Left lung (tissue), 10 donors: Measurements from ENCODE around the gene AIM2. TPM values are rescaled to one million over a fixed set of nuclear protein-coding genes. Genes with fewer than 3 reads are reported as not detected.

Experiments used
- ATAC-seq: fragments of 200-7000 bp; cut with Tn5 transposase; one replicate; pipeline ENCODE4 v1.9.1; 2020; ENCODE audit warnings: moderate library complexity
- DNase-seq, 4 donors: peaks; one replicate each; pipeline ENCODE4 v3.0.0-alpha.2; 2013 to 2020
- H3K27ac ChIP-seq, 2 donors: fragments of 200-600 bp; sonication (generic) in 1 of 2; one replicate each; pipeline versions ENCODE4 v1.5.0 to v1.8.0; 2020 to 2021
- H3K27me3 ChIP-seq, 2 donors: fragments of 200-600 bp; sonication (generic) in 1 of 2; one replicate each; pipeline versions ENCODE4 v1.5.0 to v1.8.0; 2020 to 2021
- H3K36me3 ChIP-seq, 2 donors: fragments of 200-600 bp; sonication (generic) in 1 of 2; one replicate each; pipeline versions ENCODE4 v1.5.0 to v1.8.0; 2020 to 2021
- H3K4me1 ChIP-seq, 2 donors: fragments of 200-600 bp; one replicate each; pipeline ENCODE4 v1.8.0; 2021
- H3K4me3 ChIP-seq, 2 donors: fragments of 200-600 bp; sonication (generic) in 1 of 2; one replicate each; pipeline versions ENCODE4 v1.5.0 to v1.8.0; 2020 to 2021; ENCODE audit warnings: mild to moderate bottlenecking in 1 of 2
- H3K9me3 ChIP-seq, 2 donors: fragments of 200-600 bp; sonication (generic) in 1 of 2; one replicate each; pipeline versions ENCODE4 v1.5.0 to v1.8.0; 2020 to 2021
- CTCF ChIP-seq, 2 donors: fragments of 200-600 bp; sonication (generic) in 1 of 2; IDR thresholded peaks; one replicate each; pipeline versions ENCODE4 v1.5.0 to v1.8.0; 2021; ENCODE audit warnings: antibody characterized with exemption in 2 of 2
- intact Hi-C, 2 donors: fragments of 100-400 bp; cut with DNase I; formaldehyde crosslinking; loops; one replicate each; pipeline versions ENCODE4 v1.11.2 to v1.14.2; 2022
- polyA plus RNA-seq, 6 donors: library from polyadenylated mRNA; unstranded; fragments of 120-200 nt; gene quantifications; one replicate each; pipeline ENCODE4 v1.2.1, GENCODE V29; 2013; ENCODE audit not compliant: insufficient read length in 6 of 6
- total RNA-seq, 2 donors: library from RNA; stranded (reverse); fragmentation: NEBNext Ultra II Directional; extraction: Animal tissue kit (Norgen Biotek cat#: 25700); gene quantifications; one replicate each; pipeline ENCODE4 v1.2.1, GENCODE V29; 2021
- donor health status: DM: no; HTN: yes; CAD: no.
- donor health status: DM: no; HTN: no; CAD: no.

The AIM2 gene
- total and polyA plus RNA-seq, 8 donors: 0.18 to 3.6 (median 0.51) TPM; not detected in 1

GRCh38 chr1:159091607-159092031 is 15.1 kb upstream of the AIM2 start:
- H3K9me3 ChIP-seq: no peaks in the 10 kb centered on the region
- no peak for TF ChIP-seq CTCF (IDR thresholded peaks at IDR 0.05)
- intact Hi-C loops: no loop called here
- no peaks in the 10 kb centered on the region for H3K27me3 ChIP-seq
- no peak for DNase-seq
- peak overlapping the region in 1 of 2 donors; percentile 73 for H3K27ac ChIP-seq
- H3K4me3 ChIP-seq: no peak overlapping the region
- no peaks in the 10 kb centered on the region for H3K36me3 ChIP-seq
- peaks cover 0 to 42% of the 10 kb centered on the region in 2 donors for H3K4me1 ChIP-seq
- peak; percentile 50 for ATAC-seq

GRCh38 chr1:159091180-159091560 is 14.6 kb upstream of the AIM2 start:
- intact Hi-C loops: no loop called here
- TF ChIP-seq CTCF (IDR thresholded peaks at IDR 0.05): no peak
- Histone ChIP-seq H3K36me3 (no peaks in the 10 kb centered on the region), H3K4me3 (no peak overlapping the region), H3K27me3 (no peaks in the 10 kb centered on the region), H3K27ac (peak overlapping the region in 1 of 2 donors; percentile 73), H3K9me3 (no peaks in the 10 kb centered on the region), H3K4me1 (peaks cover 0 to 43% of the 10 kb centered on the region in 2 donors)
- DNase-seq: no peak
- ATAC-seq: no peak

GRCh38 chr1:159090286-159091179 is 14.0 kb upstream of the AIM2 start:
- H3K27ac ChIP-seq: peak overlapping the region in 1 of 2 donors; percentile 73
- DNase-seq (no peak), ATAC-seq (no peak)
- intact Hi-C loops: no loop called here
- no peaks in the 10 kb centered on the region for H3K9me3 ChIP-seq
- no peak for TF ChIP-seq CTCF (IDR thresholded peaks at IDR 0.05)
- H3K4me1 ChIP-seq: peaks cover 0 to 49% of the 10 kb centered on the region in 2 donors
- H3K4me3 ChIP-seq: no peak overlapping the region
- H3K27me3 ChIP-seq: no peaks in the 10 kb centered on the region
- H3K36me3 ChIP-seq: no peaks in the 10 kb centered on the region

- no peak for ATAC-seq
Measured at GRCh38 chr1:159089184-159089791, 12.7 kb upstream of the AIM2 start.

More at GRCh38 chr1:159089184-159089791, 12.7 kb upstream of the AIM2 start:
- no peaks in the 10 kb centered on the region for H3K36me3 ChIP-seq
- H3K9me3 ChIP-seq: no peaks in the 10 kb centered on the region
- no peak overlapping the region for H3K27ac ChIP-seq
- no peaks in the 10 kb centered on the region for H3K27me3 ChIP-seq
- intact Hi-C loops: no loop called here
- peak; percentile 34 to 62 for TF ChIP-seq CTCF (IDR thresholded peaks at IDR 0.05)
- no peak for DNase-seq
- H3K4me1 ChIP-seq: peaks cover 0 to 52% of the 10 kb centered on the region in 2 donors
- no peak overlapping the region for H3K4me3 ChIP-seq
